GM04504 (cell line): ENCODE measurements around the gene SETD1A.

ENCODE experiments used
- DNase-seq: peaks from one replicate; pipeline ENCODE4 v3.0.0-alpha.2; 2012; ENCODE audit warnings: low read depth

The SETD1A gene

DNA sequence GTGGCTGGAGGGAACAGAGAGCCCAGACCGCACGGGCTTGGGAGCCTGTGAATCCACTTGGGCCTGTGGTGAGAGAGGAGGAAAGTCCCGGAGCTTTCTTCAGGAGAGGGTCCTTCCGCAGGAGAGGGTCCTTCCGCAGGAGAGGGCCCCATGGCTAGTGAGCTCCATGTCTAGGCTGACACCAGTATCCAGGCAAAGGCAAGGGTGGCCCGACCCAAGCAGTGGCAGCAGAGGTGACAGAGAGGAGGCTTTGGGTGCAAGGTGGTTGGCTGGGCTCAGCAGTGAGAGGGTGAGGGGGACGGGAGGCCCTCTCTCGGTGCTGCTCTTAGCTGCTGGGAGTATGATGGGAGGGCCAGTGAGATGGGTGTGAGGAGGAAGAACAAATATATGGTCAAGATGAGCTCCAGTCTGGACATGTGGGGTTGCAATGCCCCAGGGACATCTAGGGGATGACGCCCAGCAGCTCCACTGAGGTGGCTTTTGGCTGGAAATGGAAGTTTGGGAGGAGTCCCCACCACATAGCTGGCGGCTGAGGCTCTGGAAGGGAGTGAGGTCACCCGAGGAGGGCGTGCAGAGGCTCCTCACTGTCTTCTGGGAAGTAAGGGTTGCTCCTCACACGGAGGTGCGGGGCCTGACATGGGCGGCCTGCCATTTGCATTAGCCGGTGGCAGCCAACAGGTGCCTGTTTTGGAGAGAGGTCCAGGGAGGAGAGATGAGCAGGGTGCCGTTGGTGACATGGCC lies 25.2 kb downstream of the SETD1A start:
- peak; percentile 64 for DNase-seq

- no peak for DNase-seq
Observed at GRCh38 chr16:30983289-30983889, 25.8 kb downstream of the SETD1A start.

GRCh38 chr16:30983898-30984610 lies 26.5 kb downstream of the SETD1A start:
- no peak for DNase-seq

GRCh38 chr16:30984669-30985400 lies 27.3 kb downstream of the SETD1A start, which contains the start of gene HSD3B7:
Gene HSD3B7 (plus strand): TSS chr16:30985207. CDS start chr16:30985659, 452 bp downstream.
- peak; percentile 54 for DNase-seq

- DNase-seq = no peak
Observed at GRCh38 chr16:30985401-30986128, 28.0 kb downstream of the SETD1A start.

DNA sequence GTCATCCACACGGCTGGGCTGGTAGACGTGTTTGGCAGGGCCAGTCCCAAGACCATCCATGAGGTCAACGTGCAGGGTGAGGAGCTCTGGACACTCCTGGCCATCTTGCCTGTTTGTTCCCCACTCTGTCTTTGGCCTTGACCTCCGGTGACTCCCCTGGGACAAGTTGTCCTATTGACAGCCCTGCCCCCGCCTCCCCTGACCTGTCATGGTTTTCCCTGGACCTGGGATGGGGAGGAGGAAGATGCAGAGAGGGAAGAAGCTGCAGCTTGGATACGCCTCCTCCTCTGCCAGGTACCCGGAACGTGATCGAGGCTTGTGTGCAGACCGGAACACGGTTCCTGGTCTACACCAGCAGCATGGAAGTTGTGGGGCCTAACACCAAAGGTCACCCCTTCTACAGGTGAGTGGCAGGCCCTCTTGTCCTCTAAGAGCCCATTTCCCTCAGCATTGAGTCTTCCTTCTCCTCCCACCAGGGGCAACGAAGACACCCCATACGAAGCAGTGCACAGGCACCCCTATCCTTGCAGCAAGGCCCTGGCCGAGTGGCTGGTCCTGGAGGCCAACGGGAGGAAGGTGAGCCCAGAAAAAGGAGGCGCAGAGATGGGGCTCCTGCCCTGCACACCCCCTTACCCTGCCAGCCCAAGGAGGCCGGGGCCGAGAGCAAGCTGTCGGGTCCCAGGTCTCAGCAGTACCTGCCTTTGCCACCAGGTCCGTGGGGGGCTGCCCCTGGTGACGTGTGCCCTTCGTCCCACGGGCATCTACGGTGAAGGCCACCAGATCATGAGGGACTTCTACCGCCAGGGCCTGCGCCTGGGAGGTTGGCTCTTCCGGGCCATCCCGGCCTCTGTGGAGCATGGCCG lies 28.8 kb downstream of the SETD1A start:
- no peak for DNase-seq

- DNase-seq = no peak
Observed at GRCh38 chr16:30987581-30988190, 30.1 kb downstream of the SETD1A start.

GRCh38 chr16:30989469-30990047 lies 32.0 kb downstream of the SETD1A start:
- DNase-seq = no peak

- DNase-seq = no peak
Observed at GRCh38 chr16:30990105-30990504, 32.6 kb downstream of the SETD1A start.

- no peak for DNase-seq
Observed at GRCh38 chr16:30991052-30991451, 33.5 kb downstream of the SETD1A start.

DNA sequence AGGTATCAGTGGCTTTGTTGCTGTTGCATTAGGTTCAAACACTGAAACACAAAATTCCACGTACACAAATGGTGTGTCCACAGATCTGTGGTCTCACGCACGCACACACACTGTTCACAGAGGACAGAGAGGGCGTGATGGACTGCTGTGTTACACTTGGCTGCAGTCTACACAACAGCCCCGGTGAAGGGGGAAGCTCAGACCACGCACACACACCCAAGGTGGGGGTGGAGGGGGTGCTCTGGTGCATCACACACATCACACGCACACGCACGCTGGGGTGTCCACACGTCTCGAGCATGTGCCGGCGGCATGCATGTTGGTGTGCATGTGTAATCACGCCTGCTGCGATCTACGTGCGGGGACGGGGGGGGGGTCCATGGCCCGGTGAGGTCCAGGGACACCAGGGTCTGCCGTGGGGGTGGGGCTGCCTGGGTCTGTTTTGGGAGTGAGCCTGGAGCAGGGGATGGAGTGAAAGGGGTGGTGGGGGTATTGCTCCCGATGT lies 34.8 kb downstream of the SETD1A start:
- no peak for DNase-seq

- DNase-seq = no peak
Observed at GRCh38 chr16:30992931-30993816, 35.6 kb downstream of the SETD1A start.

DNA sequence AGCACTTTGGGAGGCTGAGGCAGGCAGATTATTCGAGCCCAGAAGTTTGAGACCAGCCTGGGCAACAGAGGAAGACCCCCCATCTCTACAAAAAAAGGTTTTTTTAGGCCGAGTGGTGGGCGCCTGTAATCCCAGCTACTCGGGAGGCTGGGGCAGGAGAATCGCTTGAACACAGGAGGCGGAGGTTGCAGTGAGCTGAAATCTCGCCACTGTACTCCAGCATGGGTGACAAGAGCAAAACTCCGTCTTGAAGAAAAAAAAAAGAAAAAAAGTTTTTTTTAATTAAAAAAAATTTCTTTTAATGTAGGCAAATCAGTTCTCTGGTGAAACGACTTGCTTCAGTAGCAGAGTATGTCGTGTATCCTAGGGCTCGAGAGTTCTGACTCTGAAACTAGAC lies 38.4 kb downstream of the SETD1A start:
- no peak for DNase-seq

GRCh38 chr16:30996324-30996984 lies 38.9 kb downstream of the SETD1A start:
- DNase-seq = no peak

- peak; percentile 62 for DNase-seq
Observed at GRCh38 chr16:30996985-30997724, 39.6 kb downstream of the SETD1A start.

DNA sequence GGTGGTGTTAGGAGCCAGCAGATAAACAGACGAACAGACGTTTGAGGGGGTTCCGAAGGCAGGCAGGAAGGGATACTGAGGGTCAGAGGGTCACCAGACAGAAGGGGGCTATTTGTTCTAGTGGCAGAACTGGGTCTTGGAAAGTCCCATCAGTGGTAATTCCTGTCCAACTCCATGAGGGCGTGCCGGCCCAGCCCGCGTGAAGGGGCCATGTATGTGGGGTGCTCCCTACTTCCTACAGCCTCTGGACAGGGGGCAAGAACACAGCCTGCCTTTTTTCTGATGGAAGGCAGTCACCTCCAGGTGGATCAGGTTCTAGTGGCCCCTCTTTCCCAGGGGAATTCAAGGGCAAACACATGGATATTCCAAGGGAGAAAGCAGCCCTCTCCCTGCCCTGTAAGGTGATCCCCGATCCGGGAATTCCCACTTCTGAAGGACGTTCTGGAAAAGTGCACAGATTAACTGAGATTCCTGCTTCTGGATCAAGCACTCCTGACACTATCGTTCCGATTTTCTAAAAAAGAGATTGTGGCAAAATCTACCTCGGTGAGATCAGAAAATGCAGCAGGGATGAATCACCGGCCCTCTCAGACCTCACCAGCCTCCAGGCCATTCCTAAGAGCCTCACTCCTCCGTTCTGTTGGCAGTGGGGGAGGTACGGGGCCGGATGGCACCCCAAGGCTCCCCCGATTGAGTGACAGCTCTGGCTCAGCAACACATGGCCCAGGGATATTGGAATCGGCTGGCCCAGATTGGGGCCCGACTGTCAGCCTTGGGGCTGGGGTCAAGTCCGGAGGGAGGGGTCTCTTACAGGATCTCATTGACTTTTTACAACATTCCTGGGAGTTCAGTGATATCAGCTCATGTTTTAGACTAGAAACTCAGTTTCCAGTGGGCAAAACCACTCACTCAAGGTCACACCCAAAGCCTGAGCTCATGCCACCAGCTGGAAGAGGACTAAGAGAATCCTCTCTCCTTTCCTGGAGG lies 40.5 kb downstream of the SETD1A start:
- DNase-seq = peak; percentile 64
